Bladder microvascular endothelial cell (primary cell): ENCODE results near the gene NEU2. TPM values are rescaled to one million over a fixed set of nuclear protein-coding genes. Genes with fewer than 3 reads are reported as not detected.

ENCODE experiments used
- total RNA-seq: library from RNA; depleted of rRNA; stranded (reverse); fragments of >200 nt; gene quantifications from 2 replicates; pipeline ENCODE4 v1.2.3, GENCODE V29; 2014

The NEU2 gene
- total RNA-seq = not detected in 2 replicates

GRCh38 chr2:233032551-233033320, at the start of gene NEU2:
Gene NEU2, plus strand, starts transcription at chr2:233032672. Its CDS starts 0 bp downstream, at chr2:233032672.

GRCh38 chr2:233013027-233013461, 19.4 kb upstream of the NEU2 start, which contains the start of gene NGEF:
Gene NGEF, minus strand, starts transcription at chr2:233013256. Its CDS starts 38,366 bp downstream, at chr2:232974890.

GRCh38 chr2:233059797-233060500, 27.5 kb downstream of the NEU2 start, which contains the start of gene INPP5D:
Gene INPP5D, plus strand, starts transcription at chr2:233060342. Its CDS starts 137 bp downstream, at chr2:233060479.

Other genes with a start within 250 kb of the NEU2 start
- gene SNORC, start 162.4 kb upstream of the NEU2 start, total RNA-seq = under 0.01 and 0.63 TPM in 2 replicates
- 0.16 and 0.19 TPM in 2 replicates for gene NGEF, start 19.4 kb upstream of the NEU2 start, total RNA-seq
- 15.9 and 37.7 TPM in 2 replicates for gene INPP5D, start 27.7 kb downstream of the NEU2 start, total RNA-seq
- 23.8 and 47.1 TPM in 2 replicates for gene ATG16L1, start 219.0 kb downstream of the NEU2 start, total RNA-seq